HG03045 (cell line): Measurements from ENCODE around the gene FOXP1.
A peak's percentile ranks its signal among the peaks of the same experiment; 100 is the strongest.

Source experiments
- ATAC-seq: cut with Tn5 transposase; IDR thresholded peaks from one replicate; pipeline ENCODE4 v1.9.1; 2021; ENCODE audit warnings: mild to moderate bottlenecking, moderate library complexity; ENCODE audit not compliant: unreplicated experiment

Gene FOXP1

GRCh38 chr3:71072287-71072686, 511.2 kb downstream of the FOXP1 start:
- ATAC-seq, result no peak

GRCh38 chr3:71070497-71071463, 512.7 kb downstream of the FOXP1 start:
- ATAC-seq, result no peak

GRCh38 chr3:71069797-71070196, 513.7 kb downstream of the FOXP1 start:
- ATAC-seq, result no peak

- ATAC-seq, result no peak
Measured at GRCh38 chr3:71067977-71068654, 515.4 kb downstream of the FOXP1 start.

- no peak for ATAC-seq
Measured at GRCh38 chr3:71066849-71067261, 516.7 kb downstream of the FOXP1 start.

- no peak for ATAC-seq
Measured at GRCh38 chr3:71066356-71066755, 517.2 kb downstream of the FOXP1 start.

- no peak for ATAC-seq
Measured at GRCh38 chr3:71065764-71066013, 517.8 kb downstream of the FOXP1 start.

GRCh38 chr3:71064956-71065763, 518.4 kb downstream of the FOXP1 start:
- ATAC-seq, result peak; percentile 34

GRCh38 chr3:71064291-71064955, 519.1 kb downstream of the FOXP1 start:
- ATAC-seq, result peak; percentile 37

- peak; percentile 20 for ATAC-seq
Measured at GRCh38 chr3:71063773-71064290, 519.7 kb downstream of the FOXP1 start.

- ATAC-seq, result no peak
Measured at GRCh38 chr3:71062952-71063772, 520.4 kb downstream of the FOXP1 start.

- no peak for ATAC-seq
Measured at GRCh38 chr3:71062037-71062932, 521.2 kb downstream of the FOXP1 start.

- ATAC-seq, result no peak
Measured at GRCh38 chr3:71061581-71061980, 521.9 kb downstream of the FOXP1 start.

GRCh38 chr3:71061037-71061436, 522.5 kb downstream of the FOXP1 start:
- ATAC-seq, result no peak

GRCh38 chr3:71060536-71060935, 523.0 kb downstream of the FOXP1 start:
- no peak for ATAC-seq

- ATAC-seq, result no peak
Measured at GRCh38 chr3:71057526-71057894, 526.0 kb downstream of the FOXP1 start.

- ATAC-seq, result no peak
Measured at GRCh38 chr3:71056327-71056726, 527.2 kb downstream of the FOXP1 start.

GRCh38 chr3:71055257-71056001, 528.1 kb downstream of the FOXP1 start:
- ATAC-seq, result no peak
